K562 (cell line): ENCODE results near the gene ITGB2. TPM values are rescaled to one million over a fixed set of nuclear protein-coding genes. Genes with fewer than 3 reads are reported as not detected.

Experiments used
- BMI1 ChIP-seq: fragments of 150-350 bp; IDR thresholded peaks from 2 replicates; pipeline ENCODE4 v1.6.1; 2014; ENCODE audit warnings: low read length
- CGGBP1 ChIP-seq: fragments of 250-450 bp; sonication (Bioruptor Pico); IDR thresholded peaks from 2 replicates; pipeline ENCODE4 v1.9.0; 2021; ENCODE audit warnings: mild to moderate bottlenecking
- CSDE1 ChIP-seq, 2 experiments: fragments of 450-650 bp; IDR thresholded peaks; 2 replicates each; pipeline ENCODE4 v1.6.1; 2016; ENCODE audit warnings: mild to moderate bottlenecking in 1 of 2
- DPF2 ChIP-seq: fragments of 450-650 bp; IDR thresholded peaks from 2 replicates; pipeline ENCODE4 v1.6.1; 2016
- GABPA ChIP-seq: fragments of 200-800 bp; sonication (Bioruptor generic); conservative IDR thresholded peaks from 2 replicates; pipeline ENCODE4 v1.6.1; 2016; ENCODE audit warnings: low read depth, missing genetic modification characterization, missing compliant biosample characterization
- HMG20A ChIP-seq: fragments of 450-650 bp; formaldehyde crosslinking; conservative IDR thresholded peaks from 2 replicates; pipeline ENCODE4 v1.4.0; 2020; ENCODE audit warnings: mild to moderate bottlenecking, mixed read lengths
- KAT7 ChIP-seq: sonication (generic); formaldehyde crosslinking; IDR thresholded peaks from 2 replicates; pipeline ENCODE4 v1.8.0; 2022; ENCODE audit warnings: missing genetic modification reagents, mild to moderate bottlenecking, borderline replicate concordance
- MAX ChIP-seq: sonication (generic); formaldehyde crosslinking; IDR thresholded peaks from 2 replicates; pipeline ENCODE4 v1.9.0; 2022; ENCODE audit warnings: mild to moderate bottlenecking, missing genetic modification reagents
- MEF2A ChIP-seq: IDR thresholded peaks from 2 replicates; pipeline ENCODE4 v1.6.1; 2011; ENCODE audit warnings: low read depth, mild to moderate bottlenecking, low read length, moderate library complexity; ENCODE audit not compliant: control insufficient read depth
- NCOA2 ChIP-seq, 2 experiments: fragments of 450-650 bp; IDR thresholded peaks; 2 replicates each; pipeline ENCODE4 v1.6.1; 2018; ENCODE audit warnings: mild to moderate bottlenecking in 2 of 2, moderate library complexity in 1 of 2; ENCODE audit not compliant: partially characterized antibody in 2 of 2
- NELFE ChIP-seq: IDR thresholded peaks from 2 replicates; pipeline ENCODE4 v1.6.1; 2011; ENCODE audit warnings: mild to moderate bottlenecking; ENCODE audit not compliant: insufficient read depth, insufficient read length
- PCBP2 ChIP-seq: fragments of 200-400 bp; formaldehyde crosslinking; IDR thresholded peaks from 2 replicates; pipeline ENCODE4 v1.6.1; 2018; ENCODE audit warnings: low read length, low read depth, mild to moderate bottlenecking, moderate library complexity; ENCODE audit not compliant: poor library complexity, severe bottlenecking
- PHTF2 ChIP-seq: fragments of 250-450 bp; sonication (Bioruptor Pico); IDR thresholded peaks from 2 replicates; pipeline ENCODE4 v1.5.0; 2021; ENCODE audit warnings: mild to moderate bottlenecking
- PRDM10 ChIP-seq: fragments of 450-650 bp; IDR thresholded peaks from 2 replicates; pipeline ENCODE4 v1.6.1; 2018; ENCODE audit not compliant: partially characterized antibody
- PTBP1 ChIP-seq: fragments of 200-400 bp; formaldehyde crosslinking; IDR thresholded peaks from 2 replicates; pipeline ENCODE4 v1.6.1; 2017; ENCODE audit warnings: low read depth, low read length
- TAF15 ChIP-seq: fragments of 200-400 bp; formaldehyde crosslinking; IDR thresholded peaks from 2 replicates; pipeline ENCODE4 v1.6.1; 2017; ENCODE audit warnings: mild to moderate bottlenecking, low read depth, low read length, moderate library complexity
- ZKSCAN8 ChIP-seq: fragments of 200-800 bp; sonication (Bioruptor generic); IDR thresholded peaks from 2 replicates; pipeline ENCODE4 v1.6.1; 2016; ENCODE audit warnings: missing genetic modification characterization, missing compliant biosample characterization
- ZNF217 ChIP-seq: sonication (generic); formaldehyde crosslinking; IDR thresholded peaks from 2 replicates; pipeline ENCODE4 v1.8.0; 2022; ENCODE audit warnings: mild to moderate bottlenecking, missing genetic modification reagents
- ZNF77 ChIP-seq: fragments of 250-450 bp; sonication (Bioruptor Pico); IDR thresholded peaks from 2 replicates; pipeline ENCODE4 v1.5.0; 2020
- ZSCAN32 ChIP-seq: fragments of 450-650 bp; formaldehyde crosslinking; IDR thresholded peaks from 2 replicates; pipeline ENCODE4 v1.4.0; 2020; ENCODE audit warnings: mild to moderate bottlenecking, moderate library complexity
- polyA plus RNA-seq, 8 experiments: library from polyadenylated mRNA; depleted of rRNA in 4 of 8; stranded (reverse) in 5 of 8; unstranded in 3 of 8; fragments of >200 nt; fragmentation: Nextera tagmentation in 2 of 8; fragmentation: Illumina TruSeq in 1 of 8; extraction: Ambion mirVana in 2 of 8; extraction: Trizol in 1 of 8; gene quantifications; 2 replicates each; pipeline versions ENCODE4 v1.2.1 to v1.2.3, GENCODE V29; 2011 to 2014; ENCODE audit warnings: inconsistent platforms in 1 of 8, missing spikeins in 1 of 8
- total RNA-seq, 7 experiments: library from RNA; depleted of rRNA in 6 of 7; stranded (reverse); fragments of >200 nt in 6 of 7; fragmentation: Illumina TruSeq in 2 of 7; extraction: Trizol in 2 of 7; gene quantifications; 2 replicates each; pipeline versions ENCODE4 v1.2.1 to v1.2.3, GENCODE V29; 2011 to 2021; ENCODE audit warnings: low replicate concordance in 1 of 7
- TF ChIP-seq, protein P1 (sequence below): fragments of 200-400 bp; formaldehyde crosslinking; IDR thresholded peaks from 2 replicates; pipeline ENCODE4 v1.6.1; 2017; ENCODE audit warnings: mild to moderate bottlenecking, low read depth, low read length, moderate library complexity
- TF ChIP-seq, protein P2 (sequence below): sonication (generic); formaldehyde crosslinking; IDR thresholded peaks from 2 replicates; pipeline ENCODE4 v1.9.0; 2022; ENCODE audit warnings: mild to moderate bottlenecking, missing genetic modification reagents

Gene ITGB2
- total and polyA plus RNA-seq, 9 of the 15 experiments (the other 6 are each of a cell fraction or from before 2014, with no cell fraction given) = 0.07 to 1.3 (median 0.51) TPM; not detected in 2

GRCh38 chr21:44836666-44837471 is 83.8 kb downstream of the ITGB2 start (continued):
- TF ChIP-seq, protein P1, sequence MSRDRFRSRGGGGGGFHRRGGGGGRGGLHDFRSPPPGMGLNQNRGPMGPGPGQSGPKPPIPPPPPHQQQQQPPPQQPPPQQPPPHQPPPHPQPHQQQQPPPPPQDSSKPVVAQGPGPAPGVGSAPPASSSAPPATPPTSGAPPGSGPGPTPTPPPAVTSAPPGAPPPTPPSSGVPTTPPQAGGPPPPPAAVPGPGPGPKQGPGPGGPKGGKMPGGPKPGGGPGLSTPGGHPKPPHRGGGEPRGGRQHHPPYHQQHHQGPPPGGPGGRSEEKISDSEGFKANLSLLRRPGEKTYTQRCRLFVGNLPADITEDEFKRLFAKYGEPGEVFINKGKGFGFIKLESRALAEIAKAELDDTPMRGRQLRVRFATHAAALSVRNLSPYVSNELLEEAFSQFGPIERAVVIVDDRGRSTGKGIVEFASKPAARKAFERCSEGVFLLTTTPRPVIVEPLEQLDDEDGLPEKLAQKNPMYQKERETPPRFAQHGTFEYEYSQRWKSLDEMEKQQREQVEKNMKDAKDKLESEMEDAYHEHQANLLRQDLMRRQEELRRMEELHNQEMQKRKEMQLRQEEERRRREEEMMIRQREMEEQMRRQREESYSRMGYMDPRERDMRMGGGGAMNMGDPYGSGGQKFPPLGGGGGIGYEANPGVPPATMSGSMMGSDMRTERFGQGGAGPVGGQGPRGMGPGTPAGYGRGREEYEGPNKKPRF = no peak
- TF ChIP-seq PHTF2 (CRISPR knock-in tag) = no peak
- TF ChIP-seq PCBP2 = no peak
- no peak for TF ChIP-seq NELFE
- TF ChIP-seq MEF2A = no peak
- no peak for TF ChIP-seq TAF15
- no peak for TF ChIP-seq HMG20A (CRISPR knock-in tag)
- TF ChIP-seq CSDE1 (IDR thresholded peaks at IDR 0.05) = no peak
- no peak for TF ChIP-seq DPF2
- TF ChIP-seq ZNF217 = no peak
- TF ChIP-seq ZNF77 (CRISPR knock-in tag) = no peak
- no peak for TF ChIP-seq BMI1
- no peak for TF ChIP-seq KAT7
- TF ChIP-seq PRDM10 = no peak
- TF ChIP-seq MAX = peak; percentile 81
- no peak for TF ChIP-seq ZSCAN32
- TF ChIP-seq CGGBP1 = no peak
- TF ChIP-seq PTBP1 = no peak
- TF ChIP-seq NCOA2 (IDR thresholded peaks at IDR 0.05; ENCODE audit: partially characterized antibody in 2 of 2) = no peak
- TF ChIP-seq, protein P2, sequence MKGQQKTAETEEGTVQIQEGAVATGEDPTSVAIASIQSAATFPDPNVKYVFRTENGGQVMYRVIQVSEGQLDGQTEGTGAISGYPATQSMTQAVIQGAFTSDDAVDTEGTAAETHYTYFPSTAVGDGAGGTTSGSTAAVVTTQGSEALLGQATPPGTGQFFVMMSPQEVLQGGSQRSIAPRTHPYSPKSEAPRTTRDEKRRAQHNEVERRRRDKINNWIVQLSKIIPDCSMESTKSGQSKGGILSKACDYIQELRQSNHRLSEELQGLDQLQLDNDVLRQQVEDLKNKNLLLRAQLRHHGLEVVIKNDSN (CRISPR knock-in tag) = peak; percentile 97
- TF ChIP-seq ZKSCAN8 (CRISPR knock-in tag) = no peak
- TF ChIP-seq GABPA (tag) = no peak
